ENCODE data around the gene CAMK1. TPM values are rescaled to one million over a fixed set of nuclear protein-coding genes. Genes with fewer than 3 reads are reported as not detected.

Gene CAMK1
- total and polyA plus RNA-seq, 7 donors, result 14.0 to 57.8 (median 45.7) TPM

GRCh38 chr3:9783954-9784353, 14.2 kb upstream of the CAMK1 start:
- 95% methylated on average over 14 of the region's 14 CpGs for WGBS, 2 donors
- Histone ChIP-seq H3K9me3 (no peaks in the 10 kb centered on the region), H3K4me1 (peaks cover 0 to 2% (median 2%) of the 10 kb centered on the region in 4 donors), H3K4me3 (no peak overlapping the region), H3K27ac (no peak overlapping the region), H3K36me3 (peaks cover 27 to 96% (median 48%) of the 10 kb centered on the region in 4 donors), H3K27me3 (no peaks in the 10 kb centered on the region)
- TF ChIP-seq CTCF (IDR thresholded peaks at IDR 0.05) (no peak), POLR2AphosphoS5 (IDR thresholded peaks at IDR 0.05) (no peak), POLR2A (IDR thresholded peaks at IDR 0.05) (no peak), EP300 (IDR thresholded peaks at IDR 0.05) (no peak)
- no peak for DNase-seq
- intact Hi-C loops (cut with DNase I), result no loop called here

GRCh38 chr3:9782770-9783169, 13.0 kb upstream of the CAMK1 start:
- peaks cover 24 to 87% (median 45%) of the 10 kb centered on the region in 4 donors for H3K36me3 ChIP-seq
- no peak overlapping the region for H3K27ac ChIP-seq
- H3K4me3 ChIP-seq, result no peak overlapping the region
- DNase-seq, result no peak
- H3K9me3 ChIP-seq, result no peaks in the 10 kb centered on the region
- no peaks in the 10 kb centered on the region for H3K27me3 ChIP-seq
- 40 to 63% methylated on average over 3 of the region's 3 CpGs for WGBS, 2 donors
- intact Hi-C loops (cut with DNase I), result no loop called here
- H3K4me1 ChIP-seq, result peaks cover 0 to 9% (median 7%) of the 10 kb centered on the region in 4 donors
- TF ChIP-seq POLR2AphosphoS5 (IDR thresholded peaks at IDR 0.05) (no peak), CTCF (IDR thresholded peaks at IDR 0.05) (no peak), POLR2A (IDR thresholded peaks at IDR 0.05) (no peak), EP300 (IDR thresholded peaks at IDR 0.05) (no peak)

- Histone ChIP-seq H3K27ac (no peak overlapping the region), H3K4me1 (peaks cover 0 to 9% (median 7%) of the 10 kb centered on the region in 4 donors), H3K4me3 (no peak overlapping the region), H3K27me3 (no peaks in the 10 kb centered on the region), H3K36me3 (peaks cover 24 to 80% (median 39%) of the 10 kb centered on the region in 4 donors), H3K9me3 (no peaks in the 10 kb centered on the region)
- no peak for DNase-seq
- intact Hi-C loops (cut with DNase I), result no loop called here
- TF ChIP-seq POLR2A (IDR thresholded peaks at IDR 0.05), result no peak
- TF ChIP-seq CTCF (IDR thresholded peaks at IDR 0.05), result no peak
- no peak for TF ChIP-seq EP300 (IDR thresholded peaks at IDR 0.05)
- TF ChIP-seq POLR2AphosphoS5 (IDR thresholded peaks at IDR 0.05), result no peak
- 64 to 70% methylated on average over 3 of the region's 3 CpGs for WGBS, 2 donors
These were observed 12.3 kb upstream of the CAMK1 start for GRCh38 chr3:9781978-9782603.

- Histone ChIP-seq H3K4me1 (peaks cover 0 to 9% (median 7%) of the 10 kb centered on the region in 4 donors), H3K4me3 (no peak overlapping the region), H3K27me3 (no peaks in the 10 kb centered on the region), H3K9me3 (no peaks in the 10 kb centered on the region), H3K36me3 (peaks cover 24 to 75% (median 36%) of the 10 kb centered on the region in 4 donors), H3K27ac (no peak overlapping the region)
- intact Hi-C loops (cut with DNase I), result no loop called here
- whole genome bisulfite sequencing, 2 donors, result 68 to 90% methylated on average over 1 of the region's 1 CpG
- no peak for DNase-seq
- TF ChIP-seq POLR2A (IDR thresholded peaks at IDR 0.05) (no peak), POLR2AphosphoS5 (IDR thresholded peaks at IDR 0.05) (no peak), EP300 (IDR thresholded peaks at IDR 0.05) (no peak), CTCF (IDR thresholded peaks at IDR 0.05) (no peak)
These were observed 11.8 kb upstream of the CAMK1 start for GRCh38 chr3:9781551-9781950.

GRCh38 chr3:9780910-9781309, 11.2 kb upstream of the CAMK1 start:
- WGBS, 2 donors, result 86 to 87% methylated on average over 4 of the region's 4 CpGs
- DNase-seq, result no peak
- Histone ChIP-seq H3K27me3 (no peaks in the 10 kb centered on the region), H3K4me1 (peaks cover 0 to 9% (median 7%) of the 10 kb centered on the region in 4 donors), H3K36me3 (peaks cover 24 to 69% (median 33%) of the 10 kb centered on the region in 4 donors), H3K9me3 (no peaks in the 10 kb centered on the region), H3K27ac (no peak overlapping the region), H3K4me3 (no peak overlapping the region)
- intact Hi-C loops (cut with DNase I), result no loop called here
- TF ChIP-seq CTCF (IDR thresholded peaks at IDR 0.05) (no peak), POLR2A (IDR thresholded peaks at IDR 0.05) (no peak), POLR2AphosphoS5 (IDR thresholded peaks at IDR 0.05) (no peak), EP300 (IDR thresholded peaks at IDR 0.05) (no peak)
